ENCODE results near the gene SLC5A11. TPM values are rescaled to one million over a fixed set of nuclear protein-coding genes. Genes with fewer than 3 reads are reported as not detected.

The SLC5A11 gene
- total and polyA plus RNA-seq, 2 of the 13 experiments (the other 11 are each of a cell fraction or from before 2014, with no cell fraction given): 1.2 to 3.3 TPM

- WGBS (ENCODE audit: low lambda C conversion rate): 98% methylated on average over 3 of the region's 3 CpGs
- Histone ChIP-seq H3K36me3 (replicated peaks in 1 of 2; ENCODE audit: control insufficient read depth in 1 of 2, insufficient read depth in 2 of 2, low read length in 2 of 2) (peaks cover 44 to 98% of the 10 kb centered on the region in 2 experiments), H3K4me3 (replicated peaks in 1 of 3; ENCODE audit: insufficient read depth in 1 of 3, low read depth in 2 of 3, low read length in 3 of 3) (no peak overlapping the region), H4K20me1 (ENCODE audit: insufficient read depth, low read length) (no peaks in the 10 kb centered on the region), H3K4me2 (ENCODE audit: low read depth, low read length) (no peak overlapping the region), H3K27me3 (ENCODE audit: control insufficient read depth in 1 of 2, insufficient read depth in 2 of 2, low read length in 2 of 2) (no peaks in the 10 kb centered on the region), H3K4me1 (ENCODE audit: insufficient read depth, low read length) (no peaks in the 10 kb centered on the region), H2AFZ (ENCODE audit: low read length) (no peak overlapping the region), H3K27ac (ENCODE audit: extremely low read length, insufficient read depth, low read length) (no peak overlapping the region), H3K9me3 (ENCODE audit: low read length) (no peaks in the 10 kb centered on the region), H3K79me2 (ENCODE audit: insufficient read depth, low read length) (no peaks in the 10 kb centered on the region), H3K9ac (ENCODE audit: insufficient read depth, low read depth, low read length) (no peak overlapping the region)
- in situ Hi-C loops (cut with HindIII; ENCODE audit: extremely low pct_ligation_motif_present, low pct_unique_long_range_greater_than_20kb) (no loop called here), intact Hi-C loops (cut with micrococcal nuclease; ENCODE audit: unreplicated experiment) (loop anchor here (10.0 kb wide), 1 partner anchor 287 kb away; no protein-coding TSS in a partner anchor)
- FAIRE-seq: no peak
- ChIA-PET CTCF (ENCODE audit: low intra/inter-chr PET ratio, low total read pairs) (no interaction called here), POLR2A (no interaction called here)
- TF ChIP-seq, protein P1, sequence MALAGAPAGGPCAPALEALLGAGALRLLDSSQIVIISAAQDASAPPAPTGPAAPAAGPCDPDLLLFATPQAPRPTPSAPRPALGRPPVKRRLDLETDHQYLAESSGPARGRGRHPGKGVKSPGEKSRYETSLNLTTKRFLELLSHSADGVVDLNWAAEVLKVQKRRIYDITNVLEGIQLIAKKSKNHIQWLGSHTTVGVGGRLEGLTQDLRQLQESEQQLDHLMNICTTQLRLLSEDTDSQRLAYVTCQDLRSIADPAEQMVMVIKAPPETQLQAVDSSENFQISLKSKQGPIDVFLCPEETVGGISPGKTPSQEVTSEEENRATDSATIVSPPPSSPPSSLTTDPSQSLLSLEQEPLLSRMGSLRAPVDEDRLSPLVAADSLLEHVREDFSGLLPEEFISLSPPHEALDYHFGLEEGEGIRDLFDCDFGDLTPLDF (CRISPR knock-in tag; IDR thresholded peaks at IDR 0.05): no peak
- TF ChIP-seq, protein P2, sequence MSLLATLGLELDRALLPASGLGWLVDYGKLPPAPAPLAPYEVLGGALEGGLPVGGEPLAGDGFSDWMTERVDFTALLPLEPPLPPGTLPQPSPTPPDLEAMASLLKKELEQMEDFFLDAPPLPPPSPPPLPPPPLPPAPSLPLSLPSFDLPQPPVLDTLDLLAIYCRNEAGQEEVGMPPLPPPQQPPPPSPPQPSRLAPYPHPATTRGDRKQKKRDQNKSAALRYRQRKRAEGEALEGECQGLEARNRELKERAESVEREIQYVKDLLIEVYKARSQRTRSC (CRISPR knock-in tag; IDR thresholded peaks at IDR 0.05; ENCODE audit: low read depth): no peak
- no peak for TF ChIP-seq NR2F2 (IDR thresholded peaks at IDR 0.05; ENCODE audit: borderline replicate concordance, low read depth)
- no peak for TF ChIP-seq ASH2L (IDR thresholded peaks at IDR 0.05; ENCODE audit: insufficient read length, low read depth, low read length)
- no peak for TF ChIP-seq CBX5 (CRISPR knock-in tag; IDR thresholded peaks at IDR 0.05; ENCODE audit: borderline replicate concordance)
- no peak for TF ChIP-seq LRRFIP1 (CRISPR knock-in tag; conservative IDR thresholded peaks at IDR 0.05)
- no peak for TF ChIP-seq NRL (CRISPR knock-in tag; IDR thresholded peaks at IDR 0.05; ENCODE audit: borderline replicate concordance)
- no peak for TF ChIP-seq ZNF282 (IDR thresholded peaks at IDR 0.05; ENCODE audit: partially characterized antibody)
- no peak for ATAC-seq
- BruUV-seq (replicated peaks): no TSS peak
- DNase-seq (ENCODE audit: low spot score): no peak
Measured at GRCh38 chr16:24801761-24802302, 43.9 kb upstream of the SLC5A11 start.

Measured in HepG2 (cell line).